DLD1 (cell line): Measurements from ENCODE around the gene ARRDC1.
"Not testable (repeated sequence)": the region's sequence is repeated elsewhere in the genome, so short reads cannot be mapped to it uniquely, and the experiment has no call there.

Experiments used
- in situ Hi-C: cut with HindIII; loops from 2 replicates; pipeline ENCODE4 v1.10.0; 2017; ENCODE audit warnings: low sequenced_read_pairs

The ARRDC1 gene

GRCh38 chr9:137612741-137613142 is 7.3 kb downstream of the ARRDC1 start:
- in situ Hi-C loops: no loop called here

- in situ Hi-C loops: no loop called here
Measured at GRCh38 chr9:137613259-137613658, 7.8 kb downstream of the ARRDC1 start.

- in situ Hi-C loops: no loop called here
Measured at GRCh38 chr9:137613738-137614523, 8.4 kb downstream of the ARRDC1 start.

GRCh38 chr9:137614631-137615386 is 9.3 kb downstream of the ARRDC1 start:
- in situ Hi-C loops: no loop called here

- in situ Hi-C loops: no loop called here
Measured at GRCh38 chr9:137615387-137615871, 9.9 kb downstream of the ARRDC1 start.

- in situ Hi-C loops: no loop called here
Measured at GRCh38 chr9:137618105-137619067, 12.9 kb downstream of the ARRDC1 start, which contains the start of gene EHMT1. TSS of gene EHMT1 (plus strand) at chr9:137619005. CDS start at chr9:137619029, 24 bp downstream.

- in situ Hi-C loops: no loop called here
Measured at GRCh38 chr9:137619240-137620047, 14.0 kb downstream of the ARRDC1 start.

GRCh38 chr9:137620048-137620405 is 14.5 kb downstream of the ARRDC1 start:
- in situ Hi-C loops: no loop called here

- in situ Hi-C loops: no loop called here
Measured at GRCh38 chr9:137620581-137620980, 15.1 kb downstream of the ARRDC1 start.

- in situ Hi-C loops: no loop called here
Measured at GRCh38 chr9:137621131-137621757, 15.8 kb downstream of the ARRDC1 start.

- in situ Hi-C loops: not testable (repeated sequence)
Measured at GRCh38 chr9:137622211-137622610, 16.7 kb downstream of the ARRDC1 start.

GRCh38 chr9:137626464-137626863 is 21.0 kb downstream of the ARRDC1 start:
- in situ Hi-C loops: no loop called here

GRCh38 chr9:137627406-137627805 is 21.9 kb downstream of the ARRDC1 start:
- in situ Hi-C loops: not testable (repeated sequence)

GRCh38 chr9:137630126-137630525 is 24.6 kb downstream of the ARRDC1 start:
- in situ Hi-C loops: no loop called here

GRCh38 chr9:137630679-137631078 is 25.2 kb downstream of the ARRDC1 start:
- in situ Hi-C loops: no loop called here

GRCh38 chr9:137631345-137632229 is 26.1 kb downstream of the ARRDC1 start:
- in situ Hi-C loops: no loop called here

GRCh38 chr9:137632230-137633161 is 27.0 kb downstream of the ARRDC1 start:
- in situ Hi-C loops: no loop called here
